Renal pelvis (tissue), 4 donors: ENCODE data around the gene KIF5C. TPM values are rescaled to one million over a fixed set of nuclear protein-coding genes. Genes with fewer than 3 reads are reported as not detected.
A peak's percentile ranks its signal among the peaks of the same experiment; 100 is the strongest.

Experiments used
- DNase-seq: peaks from one replicate; pipeline ENCODE4 v3.0.0-alpha.2; 2013
- polyA plus RNA-seq, 3 donors: library from polyadenylated mRNA; unstranded; fragments of 120-200 nt; gene quantifications; one replicate each; pipeline ENCODE4 v1.2.1, GENCODE V29; 2013; ENCODE audit not compliant: insufficient read length in 3 of 3

Gene KIF5C
- polyA plus RNA-seq, 3 donors, result 4.4 to 4.6 (median 4.4) TPM

- DNase-seq, result no peak
Observed at GRCh38 chr2:148924514-148925178, 49.6 kb downstream of the KIF5C start.

GRCh38 chr2:148926291-148926961 lies 51.4 kb downstream of the KIF5C start:
- peak; percentile 44 for DNase-seq

GRCh38 chr2:148926981-148927401 lies 52.0 kb downstream of the KIF5C start:
- DNase-seq, result no peak

- no peak for DNase-seq
Observed at GRCh38 chr2:148928395-148928794, 53.4 kb downstream of the KIF5C start.

GRCh38 chr2:148930046-148930775 lies 55.2 kb downstream of the KIF5C start:
- DNase-seq, result no peak

- no peak for DNase-seq
Observed at GRCh38 chr2:148932536-148932935, 57.5 kb downstream of the KIF5C start.

GRCh38 chr2:148933456-148933855 lies 58.4 kb downstream of the KIF5C start:
- DNase-seq, result no peak

- no peak for DNase-seq
Observed at GRCh38 chr2:148935791-148936190, 60.8 kb downstream of the KIF5C start.

- DNase-seq, result no peak
Observed at GRCh38 chr2:148936857-148937450, 61.9 kb downstream of the KIF5C start.

- DNase-seq, result no peak
Observed at GRCh38 chr2:148939271-148939670, 64.2 kb downstream of the KIF5C start.

GRCh38 chr2:148943097-148943496 lies 68.1 kb downstream of the KIF5C start:
- DNase-seq, result no peak

GRCh38 chr2:148944536-148944935 lies 69.5 kb downstream of the KIF5C start:
- DNase-seq, result no peak

GRCh38 chr2:148947299-148947698 lies 72.3 kb downstream of the KIF5C start:
- no peak for DNase-seq

GRCh38 chr2:148948868-148949267 lies 73.8 kb downstream of the KIF5C start:
- DNase-seq, result peak; percentile 42

- DNase-seq, result no peak
Observed at GRCh38 chr2:148949348-148949747, 74.3 kb downstream of the KIF5C start.

GRCh38 chr2:148952621-148953020 lies 77.6 kb downstream of the KIF5C start:
- no peak for DNase-seq

- no peak for DNase-seq
Observed at GRCh38 chr2:148953426-148953825, 78.4 kb downstream of the KIF5C start.

GRCh38 chr2:148954536-148954935 lies 79.5 kb downstream of the KIF5C start:
- no peak for DNase-seq

GRCh38 chr2:148955798-148956197 lies 80.8 kb downstream of the KIF5C start:
- no peak for DNase-seq

- DNase-seq, result no peak
Observed at GRCh38 chr2:148957023-148957422, 82.0 kb downstream of the KIF5C start.

GRCh38 chr2:148959745-148960144 lies 84.7 kb downstream of the KIF5C start:
- DNase-seq, result no peak

- DNase-seq, result no peak
Observed at GRCh38 chr2:148960483-148960882, 85.5 kb downstream of the KIF5C start.

- no peak for DNase-seq
Observed at GRCh38 chr2:148963461-148963860, 88.4 kb downstream of the KIF5C start.
